ENCODE data around the gene DOCK11.

Gene DOCK11

GRCh38 chrX:118503260-118504041 is 7.8 kb downstream of the DOCK11 start:
- DNase-seq: no peak

GRCh38 chrX:118504581-118504980 is 9.0 kb downstream of the DOCK11 start:
- no peak for DNase-seq

- no peak for DNase-seq
Observed at GRCh38 chrX:118506805-118507480, 11.3 kb downstream of the DOCK11 start.

GRCh38 chrX:118507766-118508165 is 12.2 kb downstream of the DOCK11 start:
- DNase-seq: no peak

GRCh38 chrX:118508221-118508620 is 12.6 kb downstream of the DOCK11 start:
- no peak for DNase-seq

GRCh38 chrX:118508635-118509034 is 13.0 kb downstream of the DOCK11 start:
- no peak for DNase-seq

- DNase-seq: no peak
Observed at GRCh38 chrX:118510111-118510510, 14.5 kb downstream of the DOCK11 start.

- DNase-seq: no peak
Observed at GRCh38 chrX:118513120-118513898, 17.7 kb downstream of the DOCK11 start.

GRCh38 chrX:118519411-118520215 is 24.0 kb downstream of the DOCK11 start:
- no peak for DNase-seq

- no peak for DNase-seq
Observed at GRCh38 chrX:118520216-118521206, 24.9 kb downstream of the DOCK11 start.

- no peak for DNase-seq
Observed at GRCh38 chrX:118521435-118521834, 25.8 kb downstream of the DOCK11 start.

- DNase-seq: no peak
Observed at GRCh38 chrX:118522230-118522926, 26.8 kb downstream of the DOCK11 start.

- no peak for DNase-seq
Observed at GRCh38 chrX:118523920-118524319, 28.3 kb downstream of the DOCK11 start.

- no peak for DNase-seq
Observed at GRCh38 chrX:118524344-118524743, 28.7 kb downstream of the DOCK11 start.

GRCh38 chrX:118525174-118525730 is 29.6 kb downstream of the DOCK11 start:
- DNase-seq: no peak

- DNase-seq: no peak
Observed at GRCh38 chrX:118526149-118526548, 30.5 kb downstream of the DOCK11 start.

- no peak for DNase-seq
Observed at GRCh38 chrX:118528071-118528737, 32.6 kb downstream of the DOCK11 start.

GRCh38 chrX:118530219-118530911 is 34.8 kb downstream of the DOCK11 start:
- no peak for DNase-seq
